ENCODE measurements around the gene MCRIP1. TPM values are rescaled to one million over a fixed set of nuclear protein-coding genes. Genes with fewer than 3 reads are reported as not detected.

MCRIP1 gene
- total RNA-seq, 4 donors from 2014 or later: 49.6 to 78.5 (median 57.2) TPM

DNA sequence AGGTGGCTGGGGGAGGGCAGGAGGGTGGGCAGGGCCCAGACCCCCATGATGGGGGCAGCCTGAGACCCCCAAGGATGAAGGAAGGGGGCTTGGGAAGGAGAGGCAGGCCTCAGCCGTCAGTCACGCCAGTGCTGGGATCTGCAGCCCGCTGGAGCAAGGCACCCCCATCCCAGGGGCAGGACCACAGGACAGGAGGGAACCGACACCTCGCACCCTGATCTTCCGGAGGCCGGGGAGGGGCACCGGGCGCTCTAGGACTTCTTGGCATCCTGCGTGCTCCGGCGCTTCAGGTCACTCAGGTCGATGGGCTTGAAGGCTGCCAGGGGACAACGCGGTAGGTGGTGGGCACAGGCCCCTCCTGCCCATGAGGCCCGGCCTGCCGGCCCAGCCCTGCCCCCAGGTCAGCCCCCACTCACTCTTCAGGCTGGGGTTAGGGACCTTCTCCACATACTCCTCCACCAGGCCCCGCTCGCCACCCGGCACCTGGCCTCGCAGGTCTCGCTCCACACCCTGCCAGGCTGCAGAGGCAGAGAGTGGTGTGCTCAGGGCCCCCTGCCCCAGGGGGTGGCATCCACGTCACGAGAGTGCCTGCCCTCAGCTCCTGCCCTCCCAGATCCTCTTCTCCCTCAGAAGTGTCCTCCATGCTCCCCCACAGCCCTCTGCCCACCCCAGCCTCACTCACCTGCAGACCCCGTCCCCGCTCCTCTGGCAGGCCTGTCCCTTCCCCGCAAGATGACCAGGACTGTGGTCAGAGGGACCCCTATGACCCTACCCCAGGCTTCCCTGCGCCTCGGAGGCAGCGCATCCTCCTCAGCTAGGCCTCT lies 9.9 kb downstream of the MCRIP1 start:
- ATAC-seq (ENCODE audit: low FRiP score): no peak
- DNase-seq (ENCODE audit: low spot score): no peak
- TF ChIP-seq, protein P1, sequence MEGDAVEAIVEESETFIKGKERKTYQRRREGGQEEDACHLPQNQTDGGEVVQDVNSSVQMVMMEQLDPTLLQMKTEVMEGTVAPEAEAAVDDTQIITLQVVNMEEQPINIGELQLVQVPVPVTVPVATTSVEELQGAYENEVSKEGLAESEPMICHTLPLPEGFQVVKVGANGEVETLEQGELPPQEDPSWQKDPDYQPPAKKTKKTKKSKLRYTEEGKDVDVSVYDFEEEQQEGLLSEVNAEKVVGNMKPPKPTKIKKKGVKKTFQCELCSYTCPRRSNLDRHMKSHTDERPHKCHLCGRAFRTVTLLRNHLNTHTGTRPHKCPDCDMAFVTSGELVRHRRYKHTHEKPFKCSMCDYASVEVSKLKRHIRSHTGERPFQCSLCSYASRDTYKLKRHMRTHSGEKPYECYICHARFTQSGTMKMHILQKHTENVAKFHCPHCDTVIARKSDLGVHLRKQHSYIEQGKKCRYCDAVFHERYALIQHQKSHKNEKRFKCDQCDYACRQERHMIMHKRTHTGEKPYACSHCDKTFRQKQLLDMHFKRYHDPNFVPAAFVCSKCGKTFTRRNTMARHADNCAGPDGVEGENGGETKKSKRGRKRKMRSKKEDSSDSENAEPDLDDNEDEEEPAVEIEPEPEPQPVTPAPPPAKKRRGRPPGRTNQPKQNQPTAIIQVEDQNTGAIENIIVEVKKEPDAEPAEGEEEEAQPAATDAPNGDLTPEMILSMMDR (IDR thresholded peaks at IDR 0.05): no peak

DNA sequence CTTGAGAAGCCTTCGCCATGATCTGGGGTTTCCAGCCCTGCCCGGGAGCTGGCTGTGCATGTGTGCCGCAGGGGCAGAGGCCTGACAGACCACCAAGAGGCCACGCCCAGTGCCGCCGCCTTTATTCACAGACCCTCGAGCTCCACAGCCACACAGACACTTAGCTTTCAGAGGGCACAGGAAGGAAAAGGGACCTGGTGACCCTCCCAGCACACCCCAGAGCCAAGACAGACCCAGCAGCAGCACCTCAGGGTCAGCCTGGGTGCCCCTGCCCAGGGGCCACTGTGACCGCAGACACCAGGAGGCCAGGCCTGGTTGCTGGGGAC lies 10.8 kb downstream of the MCRIP1 start:
- ATAC-seq (ENCODE audit: low FRiP score): no peak
- DNase-seq (ENCODE audit: low spot score): no peak
- TF ChIP-seq, protein P1 (IDR thresholded peaks at IDR 0.05): no peak

DNA sequence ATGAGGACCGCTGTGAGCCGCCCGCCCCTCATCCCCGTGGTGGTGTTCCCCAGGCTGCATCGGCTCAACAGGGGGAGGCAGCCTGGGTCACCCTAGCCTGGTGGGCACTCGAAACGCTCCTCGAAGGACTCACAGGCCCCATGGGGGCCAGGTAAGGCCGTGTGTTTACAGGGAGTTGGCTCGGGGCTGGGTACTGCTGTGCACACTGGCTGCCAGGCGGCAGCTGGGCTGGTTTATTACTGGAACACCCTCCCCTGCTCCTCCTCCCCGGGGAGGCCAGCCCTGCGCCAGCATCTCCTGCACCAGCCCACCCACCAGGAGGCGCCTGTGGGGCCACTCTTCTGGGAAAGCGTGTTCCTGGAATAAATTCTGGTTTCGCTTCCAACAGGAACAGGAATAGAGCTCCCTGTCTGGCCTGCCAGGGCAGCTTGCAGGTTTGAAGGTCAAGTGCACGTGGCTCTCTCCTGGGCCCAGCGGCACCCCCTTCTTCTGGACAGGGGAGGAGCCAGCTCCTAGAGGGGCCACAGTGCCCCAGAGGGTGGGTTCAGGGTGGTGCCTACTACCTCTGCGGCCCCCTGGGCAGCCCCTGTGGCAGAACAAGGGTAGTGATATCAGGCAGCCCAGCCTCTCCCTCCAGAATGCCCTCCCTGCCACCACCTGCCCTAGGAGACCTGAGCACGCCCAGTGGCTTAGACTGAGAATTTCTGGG lies 11.3 kb downstream of the MCRIP1 start:
- TF ChIP-seq, protein P1 (IDR thresholded peaks at IDR 0.05): peak in 1 of 3 donors; percentile 33
- DNase-seq (ENCODE audit: low spot score): peak; percentile 39
- peak; percentile 75 for ATAC-seq (ENCODE audit: low FRiP score)

DNA sequence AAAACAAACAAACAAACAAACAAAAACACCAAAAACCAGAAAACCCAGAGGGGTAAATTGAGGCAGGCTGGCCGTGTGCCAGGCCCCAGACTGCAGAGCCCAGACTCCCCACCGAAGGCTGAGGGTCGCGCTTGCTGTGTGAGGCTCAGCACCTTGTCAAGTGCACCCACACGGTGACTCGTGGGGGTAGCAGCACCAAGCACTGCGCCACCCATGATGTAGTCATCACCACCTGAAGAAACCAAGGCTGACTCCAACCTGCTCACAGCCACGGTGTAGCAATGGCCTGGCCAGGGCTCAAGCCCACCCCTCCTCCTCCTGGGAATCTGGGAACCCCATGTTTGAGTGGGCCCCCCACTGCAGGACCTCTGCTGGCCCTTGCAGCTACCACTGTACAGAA lies 11.9 kb downstream of the MCRIP1 start:
- DNase-seq (ENCODE audit: low spot score) (no peak), ATAC-seq (ENCODE audit: low FRiP score) (peak; percentile 58)
- TF ChIP-seq, protein P1 (IDR thresholded peaks at IDR 0.05): no peak

DNA sequence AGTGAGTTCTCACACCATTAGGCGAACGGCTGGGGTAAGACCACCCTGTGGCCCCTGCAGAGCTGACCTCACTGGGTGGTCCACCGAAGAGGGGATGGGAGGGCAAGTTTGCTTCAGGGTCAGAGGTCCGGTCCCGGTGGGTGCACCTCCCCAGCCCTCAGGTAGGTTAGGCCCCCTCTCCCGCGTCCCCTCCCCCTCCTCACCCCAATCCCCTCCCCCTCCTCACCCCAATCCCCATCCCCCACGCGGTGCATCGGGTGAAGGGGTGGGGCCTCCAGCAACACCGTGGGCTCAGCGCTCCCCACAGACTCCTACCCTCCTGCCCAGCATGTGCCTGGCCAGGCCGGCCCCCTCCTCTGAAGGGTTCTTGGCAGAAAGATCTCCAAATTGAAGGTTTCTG lies 13.4 kb downstream of the MCRIP1 start:
- DNase-seq (ENCODE audit: low spot score) (no peak), ATAC-seq (ENCODE audit: low FRiP score) (no peak)
- TF ChIP-seq, protein P1 (IDR thresholded peaks at IDR 0.05): no peak

DNA sequence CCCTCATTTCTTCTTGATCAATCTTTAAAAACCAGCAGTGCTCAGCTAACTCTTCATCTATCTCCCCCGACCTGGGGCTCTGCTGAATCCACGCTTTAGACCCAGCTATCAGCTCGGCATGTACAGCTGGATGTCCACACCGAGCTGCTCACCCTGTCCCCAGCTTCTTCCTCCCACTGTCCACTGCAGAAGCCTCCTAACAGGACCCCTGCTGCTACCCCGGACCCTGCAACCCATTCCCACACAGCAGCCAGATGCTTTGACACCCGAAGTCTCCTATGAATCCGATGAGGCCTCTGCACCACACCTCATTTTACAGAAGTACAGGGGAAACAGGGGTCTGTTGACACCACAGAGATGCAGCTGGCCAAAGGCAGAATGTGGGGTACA lies 15.3 kb downstream of the MCRIP1 start:
- DNase-seq (ENCODE audit: low spot score) (no peak), ATAC-seq (ENCODE audit: low FRiP score) (no peak)
- TF ChIP-seq, protein P1 (IDR thresholded peaks at IDR 0.05): no peak

DNA sequence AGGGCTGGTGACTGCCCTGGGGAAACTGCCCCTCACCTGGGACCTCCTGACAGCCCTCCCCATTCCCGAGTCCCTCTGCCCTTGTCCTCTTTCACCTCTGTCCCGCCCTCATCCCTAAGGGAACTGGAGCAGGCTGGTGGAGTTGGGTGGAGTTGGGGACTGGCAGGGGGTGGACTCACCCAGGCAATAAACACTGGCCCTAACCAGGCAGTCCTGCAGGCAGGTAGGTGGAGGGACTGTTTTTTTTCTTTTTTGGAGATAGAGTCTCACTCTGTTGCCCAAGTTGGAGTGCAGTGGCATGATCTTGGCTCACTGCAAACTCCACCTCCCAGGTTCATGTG lies 17.5 kb downstream of the MCRIP1 start:
- TF ChIP-seq, protein P1 (IDR thresholded peaks at IDR 0.05): no peak
- ATAC-seq (ENCODE audit: low FRiP score): no peak

More for the DNA sequence above, 17.5 kb downstream of the MCRIP1 start:
- no peak for DNase-seq (ENCODE audit: low spot score)

Data from omental fat pad (tissue), 4 donors.